EH (cell line): Measurements from ENCODE around the gene ERAP2.
"Not testable (repeated sequence)": the region's sequence is repeated elsewhere in the genome, so short reads cannot be mapped to it uniquely, and the experiment has no call there.

Source experiments
- DNase-seq: peaks from one replicate; pipeline ENCODE4 v3.0.0-alpha.2; 2015; ENCODE audit warnings: low read depth

ERAP2 gene

GRCh38 chr5:96876292-96876850 lies at the start of gene ERAP2:
ERAP2 (plus strand) TSS chr5:96876500; CDS start chr5:96879686, 3,186 bp downstream.
- DNase-seq = peak; percentile 59

- DNase-seq = no peak
Observed at GRCh38 chr5:96829297-96829696, 47.0 kb upstream of the ERAP2 start.

- DNase-seq = no peak
Observed at GRCh38 chr5:96834016-96834415, 42.3 kb upstream of the ERAP2 start.

GRCh38 chr5:96835791-96836191 lies 40.5 kb upstream of the ERAP2 start:
- no peak for DNase-seq

- DNase-seq = no peak
Observed at GRCh38 chr5:96836817-96837216, 39.5 kb upstream of the ERAP2 start.

- no peak for DNase-seq
Observed at GRCh38 chr5:96837303-96837702, 39.0 kb upstream of the ERAP2 start.

- no peak for DNase-seq
Observed at GRCh38 chr5:96838201-96839070, 37.9 kb upstream of the ERAP2 start.

- DNase-seq = no peak
Observed at GRCh38 chr5:96839071-96839592, 37.2 kb upstream of the ERAP2 start.

- DNase-seq = not testable (repeated sequence)
Observed at GRCh38 chr5:96841931-96842330, 34.4 kb upstream of the ERAP2 start.

- no peak for DNase-seq
Observed at GRCh38 chr5:96843140-96843539, 33.2 kb upstream of the ERAP2 start.

GRCh38 chr5:96844481-96844990 lies 31.8 kb upstream of the ERAP2 start:
- peak; percentile 69 for DNase-seq

GRCh38 chr5:96851312-96852062 lies 24.8 kb upstream of the ERAP2 start:
- DNase-seq = no peak

- peak; percentile 57 for DNase-seq
Observed at GRCh38 chr5:96852759-96853158, 23.5 kb upstream of the ERAP2 start.

GRCh38 chr5:96854067-96854466 lies 22.2 kb upstream of the ERAP2 start:
- no peak for DNase-seq

GRCh38 chr5:96855031-96855872 lies 21.0 kb upstream of the ERAP2 start:
- peak; percentile 21 for DNase-seq

- no peak for DNase-seq
Observed at GRCh38 chr5:96856371-96856770, 19.9 kb upstream of the ERAP2 start.

- DNase-seq = no peak
Observed at GRCh38 chr5:96857454-96857853, 18.8 kb upstream of the ERAP2 start.

- no peak for DNase-seq
Observed at GRCh38 chr5:96857924-96858323, 18.4 kb upstream of the ERAP2 start.

- DNase-seq = no peak
Observed at GRCh38 chr5:96859375-96859774, 16.9 kb upstream of the ERAP2 start.

GRCh38 chr5:96861076-96861475 lies 15.2 kb upstream of the ERAP2 start:
- DNase-seq = no peak

GRCh38 chr5:96863114-96863513 lies 13.2 kb upstream of the ERAP2 start:
- DNase-seq = no peak
